Measurements from ENCODE around the gene VIP. TPM values are rescaled to one million over a fixed set of nuclear protein-coding genes. Genes with fewer than 3 reads are reported as not detected.

VIP gene
- total RNA-seq, 6 experiments from 2014 or later: 0.13 to 0.31 (median 0.23) TPM; not detected in 2

- intact Hi-C loops (cut with DNase I): no loop called here
- Histone ChIP-seq H3K36me3 (no peaks in the 10 kb centered on the region), H3K27me3 (no peaks in the 10 kb centered on the region), H3K4me1 (no peaks in the 10 kb centered on the region), H3K9me3 (no peaks in the 10 kb centered on the region), H3K4me3 (no peak overlapping the region), H3K27ac (no peak overlapping the region)
- WGBS (ENCODE audit: insufficient coverage, low coverage, low lambda C conversion rate, missing lambda C conversion rate): 50% methylated on average over 2 of the region's 2 CpGs
- DNase-seq: no peak
- ATAC-seq: peak in 3 of 4 donors; percentile 27 to 75 (median 51)
- TF ChIP-seq CTCF (IDR thresholded peaks at IDR 0.05) (no peak), POLR2A (IDR thresholded peaks at IDR 0.05) (no peak)
Observed at GRCh38 chr6:152746172-152746553, 4.4 kb upstream of the VIP start.

DNA sequence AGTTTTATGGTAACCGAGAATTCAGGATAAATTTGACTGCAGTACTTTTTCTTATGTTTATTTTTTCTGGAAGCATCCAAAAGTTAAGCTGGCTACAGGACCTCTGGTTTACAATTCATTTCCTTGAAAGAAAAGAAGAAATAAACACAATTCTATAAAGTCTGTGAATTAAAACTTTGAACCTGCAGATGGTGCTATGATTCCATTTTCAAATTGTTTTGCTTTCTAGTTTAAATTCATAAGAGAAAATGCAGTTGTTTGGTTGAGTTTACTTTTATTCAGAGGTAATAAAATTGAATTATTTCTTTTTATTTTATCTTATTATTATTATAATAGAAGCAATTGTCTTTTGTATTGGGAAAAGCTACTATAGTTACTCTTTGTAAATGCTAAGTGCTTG lies 1.8 kb upstream of the VIP start:
- Histone ChIP-seq H3K36me3 (no peaks in the 10 kb centered on the region), H3K27ac (no peak overlapping the region), H3K4me3 (no peak overlapping the region), H3K27me3 (no peaks in the 10 kb centered on the region), H3K4me1 (no peaks in the 10 kb centered on the region), H3K9me3 (no peaks in the 10 kb centered on the region)
- intact Hi-C loops (cut with DNase I): no loop called here
- DNase-seq: no peak
- 12% methylated on average over 1 of the region's 1 CpG for WGBS (ENCODE audit: insufficient coverage, low coverage, low lambda C conversion rate, missing lambda C conversion rate)
- TF ChIP-seq CTCF (IDR thresholded peaks at IDR 0.05) (peak in 3 of 4 donors; percentile 18 to 39 (median 20)), POLR2A (IDR thresholded peaks at IDR 0.05) (no peak)
- no peak for ATAC-seq

GRCh38 chr6:152749336-152749735 lies 1.3 kb upstream of the VIP start:
- Histone ChIP-seq H3K27ac (no peak overlapping the region), H3K27me3 (no peaks in the 10 kb centered on the region), H3K9me3 (no peaks in the 10 kb centered on the region), H3K4me1 (no peaks in the 10 kb centered on the region), H3K36me3 (no peaks in the 10 kb centered on the region), H3K4me3 (no peak overlapping the region)
- ATAC-seq: no peak
- TF ChIP-seq CTCF (IDR thresholded peaks at IDR 0.05) (no peak), POLR2A (IDR thresholded peaks at IDR 0.05) (no peak)
- intact Hi-C loops (cut with DNase I): no loop called here
- 38% methylated on average over 1 of the region's 1 CpG for WGBS (ENCODE audit: insufficient coverage, low coverage, low lambda C conversion rate, missing lambda C conversion rate)
- DNase-seq: no peak

- 49% methylated on average over 3 of the region's 3 CpGs for WGBS (ENCODE audit: insufficient coverage, low coverage, low lambda C conversion rate, missing lambda C conversion rate)
- intact Hi-C loops (cut with DNase I): no loop called here
- DNase-seq: no peak
- Histone ChIP-seq H3K36me3 (no peaks in the 10 kb centered on the region), H3K4me1 (no peaks in the 10 kb centered on the region), H3K27me3 (no peaks in the 10 kb centered on the region), H3K9me3 (no peaks in the 10 kb centered on the region), H3K27ac (no peak overlapping the region), H3K4me3 (no peak overlapping the region)
- TF ChIP-seq CTCF (IDR thresholded peaks at IDR 0.05): no peak
- no peak for TF ChIP-seq POLR2A (IDR thresholded peaks at IDR 0.05)
- ATAC-seq: no peak
Observed at GRCh38 chr6:152765331-152765730, 14.7 kb downstream of the VIP start.

DNA sequence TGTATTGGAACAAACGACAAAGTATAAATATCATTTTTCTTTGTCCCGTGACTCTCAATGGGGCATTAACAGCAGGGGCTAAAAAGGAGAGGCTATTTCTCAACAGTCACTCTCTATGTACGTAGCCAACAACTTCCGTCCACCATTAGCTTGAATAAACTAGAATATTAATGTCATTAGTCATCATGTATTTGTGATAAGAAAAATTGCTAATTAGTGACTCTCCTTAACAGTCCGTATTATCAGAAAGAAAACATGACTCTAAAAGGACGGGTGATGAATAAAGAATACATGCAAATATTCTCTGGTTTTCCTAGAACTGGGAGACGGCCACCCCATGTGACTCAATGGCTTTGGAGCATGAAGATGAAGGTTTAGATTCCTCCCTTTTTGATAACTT lies 18.6 kb downstream of the VIP start:
- TF ChIP-seq POLR2A (IDR thresholded peaks at IDR 0.05): no peak
- no peak for TF ChIP-seq CTCF (IDR thresholded peaks at IDR 0.05)
- no peaks in the 10 kb centered on the region for H3K27me3 ChIP-seq
- no peaks in the 10 kb centered on the region for H3K4me1 ChIP-seq
- H3K9me3 ChIP-seq: no peaks in the 10 kb centered on the region
- intact Hi-C loops (cut with DNase I): no loop called here
- no peak for ATAC-seq
- DNase-seq: no peak
- 52% methylated on average over 7 of the region's 7 CpGs for WGBS (ENCODE audit: insufficient coverage, low coverage, low lambda C conversion rate, missing lambda C conversion rate)
- H3K27ac ChIP-seq: no peak overlapping the region
- H3K4me3 ChIP-seq: no peak overlapping the region
- H3K36me3 ChIP-seq: no peaks in the 10 kb centered on the region
